H1 (cell line): Measurements from ENCODE around the gene ITPKC. TPM values are rescaled to one million over a fixed set of nuclear protein-coding genes. Genes with fewer than 3 reads are reported as not detected.

Experiments
- CTCF ChIA-PET: fragments of 300-600 bp; sonication (Branson Sonifier 250); formaldehyde crosslinking; loops from one replicate; lab custom pipeline; 2021; ENCODE audit not compliant: partially characterized antibody; lab: Charles Lee
- POLR2A ChIA-PET: fragments of 300-600 bp; sonication (Branson Sonifier 250); formaldehyde crosslinking; loops from one replicate; lab custom pipeline; 2021; ENCODE audit warnings: inconsistent platforms; ENCODE audit not compliant: partially characterized antibody; lab: Charles Lee
- DNase-seq, 2 experiments: peaks; one replicate each; pipeline versions ENCODE4 v3.0.0 to v3.0.0-alpha.2; 2010 to 2022; ENCODE audit warnings: low spot score in 2 of 2, low read depth in 1 of 2, mixed read lengths in 1 of 2
- FAIRE-seq: peaks from 2 replicates; lab custom pipeline; 2011; peaks lifted over from hg19 to GRCh38; lab: Jason Lieb, UNC
- H2AFZ ChIP-seq: 2 replicates; pipeline ENCODE4 v1.8.1; 2012; ENCODE audit warnings: low read length, inconsistent platforms
- H2AK5ac ChIP-seq: 2 replicates; pipeline ENCODE4 v1.6.1; 2013; ENCODE audit warnings: low read depth, low read length
- H2BK120ac ChIP-seq: replicated peaks from 2 replicates; pipeline ENCODE3; 2013; ENCODE audit warnings: low read depth, low read length, inconsistent platforms
- H2BK12ac ChIP-seq: 2 replicates; pipeline ENCODE4 v1.6.1; 2013; ENCODE audit warnings: low read depth, low read length
- H2BK15ac ChIP-seq: 2 replicates; pipeline ENCODE4 v1.6.1; 2013; ENCODE audit warnings: low read length
- H2BK20ac ChIP-seq: 2 replicates; pipeline ENCODE4 v1.6.1; 2013; ENCODE audit warnings: low read length
- H2BK5ac ChIP-seq: 2 replicates; pipeline ENCODE4 v1.6.1; 2013; ENCODE audit warnings: low read depth, low read length
- H3K14ac ChIP-seq: 2 replicates; pipeline ENCODE4 v1.6.1; 2013; ENCODE audit warnings: inconsistent platforms; ENCODE audit not compliant: insufficient read length
- H3K18ac ChIP-seq: 2 replicates; pipeline ENCODE4 v1.6.1; 2013; ENCODE audit warnings: low read length; ENCODE audit errors: extremely low read depth
- H3K23ac ChIP-seq: 2 replicates; pipeline ENCODE4 v1.6.1; 2013; ENCODE audit warnings: inconsistent platforms; ENCODE audit not compliant: insufficient read length
- H3K23me2 ChIP-seq: 2 replicates; pipeline ENCODE4 v1.6.1; 2013; ENCODE audit warnings: low read depth, low read length
- H3K27ac ChIP-seq: 2 replicates; pipeline ENCODE4 v1.6.1; 2011; ENCODE audit warnings: low read depth, low read length, inconsistent platforms
- H3K27me3 ChIP-seq, 4 experiments: replicated peaks in 1 of 4; 1 replicate in 1 of 4; 2 replicates in 3 of 4; pipeline versions ENCODE4 v1.6.1 to v1.8.1; 2011 to 2013; ENCODE audit warnings: low read length in 3 of 4, mild to moderate bottlenecking in 3 of 4, inconsistent platforms in 2 of 4, mixed read lengths in 2 of 4, moderate library complexity in 1 of 4; ENCODE audit not compliant: control insufficient read depth in 3 of 4, insufficient read depth in 3 of 4; ENCODE audit errors: extremely low read depth in 1 of 4
- H3K36me3 ChIP-seq, 4 experiments: 2 replicates each; pipeline versions ENCODE4 v1.6.1 to v1.8.1; 2011 to 2013; ENCODE audit warnings: mild to moderate bottlenecking in 4 of 4, low read length in 3 of 4, moderate library complexity in 2 of 4, control low read depth in 1 of 4, inconsistent platforms in 1 of 4; ENCODE audit not compliant: insufficient read depth in 4 of 4, control insufficient read depth in 2 of 4
- H3K4ac ChIP-seq: replicated peaks from 2 replicates; pipeline ENCODE3; 2013; ENCODE audit warnings: low read length, low read depth, mixed read lengths, inconsistent platforms; ENCODE audit not compliant: insufficient read length
- H3K4me1 ChIP-seq, 4 experiments: replicated peaks in 1 of 4; 1 replicate in 1 of 4; 2 replicates in 3 of 4; pipeline versions ENCODE4 v1.6.1 to v1.8.1; 2011 to 2013; ENCODE audit warnings: low read length in 3 of 4, inconsistent platforms in 2 of 4, mixed read lengths in 1 of 4; ENCODE audit not compliant: insufficient read depth in 4 of 4, control insufficient read depth in 3 of 4
- H3K4me2 ChIP-seq, 2 experiments: 2 replicates each; pipeline versions ENCODE4 v1.6.1 to v1.8.1; 2011 to 2013; ENCODE audit warnings: low read depth in 2 of 2, low read length in 2 of 2, control low read depth in 1 of 2, inconsistent platforms in 1 of 2, mild to moderate bottlenecking in 1 of 2; ENCODE audit not compliant: insufficient read depth in 1 of 2
- H3K4me3 ChIP-seq, 4 experiments: fragments of 200-600, 300-600 bp in 1 of 4; sonication (generic), shearing (Covaris generic), sonication (Bioruptor Twin) in 1 of 4; 2 replicates each; pipeline versions ENCODE4 v1.5.1 to v1.8.1; 2011 to 2016; ENCODE audit warnings: low read length in 4 of 4, low read depth in 3 of 4, control low read depth in 2 of 4, inconsistent platforms in 2 of 4, mild to moderate bottlenecking in 2 of 4, mixed read lengths in 1 of 4, moderate library complexity in 1 of 4; ENCODE audit not compliant: insufficient read depth in 2 of 4; ENCODE audit errors: extremely low read depth in 1 of 4
- H3K56ac ChIP-seq: replicated peaks from 2 replicates; pipeline ENCODE3; 2013; ENCODE audit warnings: low read depth, mild to moderate bottlenecking, mixed read lengths, low read length, inconsistent platforms; ENCODE audit not compliant: insufficient read length
- H3K79me1 ChIP-seq: 2 replicates; pipeline ENCODE4 v1.6.1; 2013; ENCODE audit warnings: low read depth, low read length, control low read depth
- H3K79me2 ChIP-seq, 2 experiments: 2 replicates each; pipeline versions ENCODE4 v1.6.1 to v1.8.1; 2012 to 2013; ENCODE audit warnings: low read length in 2 of 2, mild to moderate bottlenecking in 2 of 2, inconsistent platforms in 1 of 2; ENCODE audit not compliant: insufficient read depth in 2 of 2, control insufficient read depth in 1 of 2
- H3K9ac ChIP-seq, 4 experiments: replicated peaks in 1 of 4; 1 replicate in 1 of 4; 2 replicates in 3 of 4; pipeline versions ENCODE4 v1.6.1 to v1.8.1; 2011 to 2013; ENCODE audit warnings: low read depth in 3 of 4, low read length in 3 of 4, control low read depth in 2 of 4, mild to moderate bottlenecking in 2 of 4, moderate library complexity in 2 of 4, inconsistent platforms in 1 of 4; ENCODE audit errors: extremely low read depth in 1 of 4
- H3K9me3 ChIP-seq, 2 experiments: 2 replicates each; pipeline versions ENCODE4 v1.6.1 to v1.8.1; 2012 to 2013; ENCODE audit warnings: mild to moderate bottlenecking in 2 of 2, moderate library complexity in 2 of 2, control low read depth in 1 of 2, inconsistent platforms in 1 of 2, low read depth in 1 of 2, low read length in 1 of 2, mixed read lengths in 1 of 2; ENCODE audit not compliant: insufficient read depth in 2 of 2
- H4K20me1 ChIP-seq, 2 experiments: replicated peaks in 1 of 2; 2 replicates each; pipeline versions ENCODE3 to v1.8.1; 2011 to 2013; ENCODE audit warnings: inconsistent platforms in 2 of 2, low read length in 2 of 2, mild to moderate bottlenecking in 1 of 2; ENCODE audit not compliant: insufficient read depth in 2 of 2, control insufficient read depth in 1 of 2
- H4K5ac ChIP-seq: 2 replicates; pipeline ENCODE4 v1.6.1; 2013; ENCODE audit warnings: low read length, low read depth, mixed read lengths, inconsistent platforms; ENCODE audit not compliant: insufficient read length
- H4K8ac ChIP-seq: 2 replicates; pipeline ENCODE4 v1.8.0; 2013; ENCODE audit warnings: mild to moderate bottlenecking, moderate library complexity, low read length, inconsistent platforms; ENCODE audit not compliant: insufficient read depth; ENCODE audit errors: extremely low read depth
- H4K91ac ChIP-seq: replicated peaks from 2 replicates; pipeline ENCODE3; 2013; ENCODE audit warnings: low read length, mixed read lengths, inconsistent platforms; ENCODE audit not compliant: insufficient read length
- WGBS, 2 experiments: shearing (Covaris generic) in 1 of 2; methylation state at CpG; one replicate each; pipeline versions ENCODE4 v1.1.6 to v1.1.7; 2013 to 2015; ENCODE audit warnings: low lambda C conversion rate in 2 of 2, mixed read lengths in 2 of 2, inconsistent platforms in 1 of 2, low coverage in 1 of 2, missing lambda C conversion rate in 1 of 2; ENCODE audit not compliant: insufficient replicate concordance in 2 of 2, insufficient coverage in 1 of 2, insufficient read length in 1 of 2; ENCODE audit errors: extremely low coverage in 1 of 2, missing lambda C conversion rate in 1 of 2; 5-methylcytosine and 5-hydroxymethylcytosine counted together
- polyA plus RNA-seq, 7 experiments: library from polyadenylated mRNA; depleted of rRNA in 3 of 7; stranded (reverse) in 5 of 7; unstranded in 2 of 7; fragments of >200 nt in 5 of 7; fragments of 200-250 nt in 2 of 7; gene quantifications; 1 replicate in 5 of 7; 2 replicates in 1 of 7; 4 replicates in 1 of 7; pipeline versions ENCODE4 v1.2.1 to v1.2.3, GENCODE V29; 2011 to 2013; ENCODE audit warnings: missing spikeins in 2 of 7, mixed read lengths in 2 of 7
- total RNA-seq: library from RNA; stranded (reverse); fragmentation: NEBNext Ultra II Directional; extraction: Animal tissue kit (Norgen Biotek cat#: 25700); gene quantifications from 2 replicates; pipeline ENCODE4 v1.2.1, GENCODE V29; 2021

The ITPKC gene
- total and polyA plus RNA-seq, 2 of the 8 experiments (the other 6 are each of a cell fraction or from before 2014, with no cell fraction given): 5.2 to 8.9 TPM

GRCh38 chr19:40737102-40737644 is 20.3 kb downstream of the ITPKC start:
- ChIA-PET CTCF (interaction anchor here (0.6 to 2.0 kb wide), 4 partner anchors 10 to 74 kb away, joined by 3 to 6 read pairs (median 4); no protein-coding TSS in a partner anchor), POLR2A (interaction anchor here (1.1 to 12.4 kb wide), 4 partner anchors 8 to 23 kb away, joined by 3 to 120 read pairs (median 6); partner anchors contain the start of genes ACTMAP and SNRPA)
- no peak overlapping the region for H2BK5ac ChIP-seq
- no peak overlapping the region for H2AFZ ChIP-seq
- no peak overlapping the region for H2BK15ac ChIP-seq
- no peak overlapping the region for H3K14ac ChIP-seq
- H2AK5ac ChIP-seq: no peak overlapping the region
- FAIRE-seq (no peak), DNase-seq (no peak)
- no peak overlapping the region for H2BK20ac ChIP-seq
- H3K18ac ChIP-seq: no peak overlapping the region
- no peak overlapping the region for H4K91ac ChIP-seq
- H4K5ac ChIP-seq: no peak overlapping the region
- no peaks in the 10 kb centered on the region; a peak in 2 of 7 replicates for H3K4me1 ChIP-seq
- H4K20me1 ChIP-seq: peaks cover 0 to 10% of the 10 kb centered on the region in 2 experiments
- H3K4me3 ChIP-seq: no peak overlapping the region
- H3K79me2 ChIP-seq: no peaks in the 10 kb centered on the region
- H2BK12ac ChIP-seq: no peak overlapping the region
- no peak overlapping the region for H2BK120ac ChIP-seq
- H3K4me2 ChIP-seq: no peak overlapping the region
- no peak overlapping the region for H3K27ac ChIP-seq
- no peak overlapping the region for H4K8ac ChIP-seq
- 91% methylated on average over 9 of the region's 9 CpGs; no CpG with 5 or more reads in 1 of the 2 experiments for WGBS, 2 experiments
- H3K23ac ChIP-seq: no peak overlapping the region
- H3K36me3 ChIP-seq: peaks cover 3 to 29% (median 17%) of the 10 kb centered on the region in 4 experiments; a peak in 5 of 8 replicates
- no peak overlapping the region for H3K56ac ChIP-seq
- H3K4ac ChIP-seq: no peak overlapping the region
- no peaks in the 10 kb centered on the region for H3K79me1 ChIP-seq
- no peaks in the 10 kb centered on the region for H3K9me3 ChIP-seq
- H3K27me3 ChIP-seq: no peaks in the 10 kb centered on the region
- no peaks in the 10 kb centered on the region for H3K23me2 ChIP-seq
- no peak overlapping the region for H3K9ac ChIP-seq
